Measurements from ENCODE around the gene POR.

POR gene

GRCh38 chr7:75914655-75915415 lies at the start of gene POR:
Gene POR (plus strand): TSS chr7:75915155. CDS start chr7:75954002, 38,847 bp downstream.
- CTCF ChIA-PET, result interaction anchor here (1.1 to 4.0 kb wide), 3 partner anchors 11 to 106 kb away, joined by 3 to 12 read pairs (median 7); no protein-coding TSS in a partner anchor
- peak within 1 kb of the TSS; percentile 90 for H3K4me3 ChIP-seq (ENCODE audit: low read depth, low read length)
- POLR2A ChIA-PET, result interaction anchor here (0.6 to 2.1 kb wide), 9 partner anchors 9 to 46 kb away, joined by 3 to 10 read pairs (median 5); no protein-coding TSS in a partner anchor
- DNase-seq (ENCODE audit: low read depth, low spot score), result peak; percentile 40
- TF ChIP-seq CTCF (IDR thresholded peaks at IDR 0.05; ENCODE audit: insufficient read depth, low read length, missing control alignments), result no peak

GRCh38 chr7:75866114-75866488 lies 48.9 kb upstream of the POR start:
- DNase-seq (ENCODE audit: low read depth, low spot score), result no peak
- ChIA-PET CTCF (interaction anchor here (0.6 to 12.6 kb wide), 24 partner anchors 13 to 448 kb away, joined by 3 to 229 read pairs (median 4); partner anchors contain the start of genes MDH2 and STYXL1), POLR2A (interaction anchor here (0.6 to 0.9 kb wide), 2 partner anchors 128 to 494 kb away, joined by 4 read pairs; no protein-coding TSS in a partner anchor)
- no peak for TF ChIP-seq CTCF (IDR thresholded peaks at IDR 0.05; ENCODE audit: insufficient read depth, low read length, missing control alignments)
- H3K4me3 ChIP-seq (ENCODE audit: low read depth, low read length), result no peak overlapping the region

- DNase-seq (ENCODE audit: low read depth, low spot score), result no peak
- CTCF ChIA-PET, result interaction anchor here (0.5 to 12.6 kb wide), 24 partner anchors 8 to 264 kb away, joined by 3 to 229 read pairs (median 4); partner anchors contain the start of genes MDH2, RHBDD2 and STYXL1
- TF ChIP-seq CTCF (IDR thresholded peaks at IDR 0.05; ENCODE audit: insufficient read depth, low read length, missing control alignments), result peak; percentile 94
- POLR2A ChIA-PET, result interaction anchor here (0.6 to 0.9 kb wide), 3 partner anchors 127 to 493 kb away, joined by 3 to 4 read pairs (median 4); no protein-coding TSS in a partner anchor
- no peak overlapping the region for H3K4me3 ChIP-seq (ENCODE audit: low read depth, low read length)
Measured at GRCh38 chr7:75866489-75867389, 48.2 kb upstream of the POR start.

GRCh38 chr7:75867390-75867717 lies 47.6 kb upstream of the POR start:
- CTCF ChIA-PET, result interaction anchor here (1.0 to 12.6 kb wide), 6 partner anchors 11 to 263 kb away, joined by 3 to 229 read pairs (median 11); partner anchors contain the start of gene RHBDD2
- DNase-seq (ENCODE audit: low read depth, low spot score), result no peak
- no peak for TF ChIP-seq CTCF (IDR thresholded peaks at IDR 0.05; ENCODE audit: insufficient read depth, low read length, missing control alignments)
- POLR2A ChIA-PET, result no interaction called here
- H3K4me3 ChIP-seq (ENCODE audit: low read depth, low read length), result no peak overlapping the region

GRCh38 chr7:75868153-75868552 lies 46.8 kb upstream of the POR start:
- H3K4me3 ChIP-seq (ENCODE audit: low read depth, low read length), result no peak overlapping the region
- TF ChIP-seq CTCF (IDR thresholded peaks at IDR 0.05; ENCODE audit: insufficient read depth, low read length, missing control alignments), result no peak
- DNase-seq (ENCODE audit: low read depth, low spot score), result no peak
- ChIA-PET POLR2A (no interaction called here), CTCF (interaction anchor here (1.2 to 12.6 kb wide), 3 partner anchors 152 to 169 kb away, joined by 3 to 229 read pairs (median 3); no protein-coding TSS in a partner anchor)

Data from AG04449 (cell line).